ENCODE measurements around the gene CCNL1. TPM values are rescaled to one million over a fixed set of nuclear protein-coding genes. Genes with fewer than 3 reads are reported as not detected.

The CCNL1 gene
- total RNA-seq, 1 donor from 2014 or later = 116 TPM

- DNase-seq (ENCODE audit: extremely low spot score, unreplicated experiment) = no peak
- peaks cover 32% of the 10 kb centered on the region for H3K4me1 Mint-ChIP-seq (ENCODE audit: unreplicated experiment)
- H3K27me3 Mint-ChIP-seq (ENCODE audit: unreplicated experiment) = no peaks in the 10 kb centered on the region
- H3K4me3 Mint-ChIP-seq (ENCODE audit: unreplicated experiment) = no peak overlapping the region
- no peaks in the 10 kb centered on the region for H3K9me3 Mint-ChIP-seq (ENCODE audit: unreplicated experiment)
- H3K36me3 Mint-ChIP-seq (ENCODE audit: unreplicated experiment) = peaks cover 2% of the 10 kb centered on the region
- H3K27ac Mint-ChIP-seq (ENCODE audit: unreplicated experiment) = peak overlapping the region; percentile 78
- TF ChIP-seq CTCF (IDR thresholded peaks at IDR 0.05) = peak; percentile 18
These were observed 24.1 kb downstream of the CCNL1 start for GRCh38 chr3:157135671-157136396.

GRCh38 chr3:157134620-157135191, 25.2 kb downstream of the CCNL1 start:
- DNase-seq (ENCODE audit: extremely low spot score, unreplicated experiment) = no peak
- H3K4me3 Mint-ChIP-seq (ENCODE audit: unreplicated experiment) = no peak overlapping the region
- no peaks in the 10 kb centered on the region for H3K36me3 Mint-ChIP-seq (ENCODE audit: unreplicated experiment)
- no peaks in the 10 kb centered on the region for H3K9me3 Mint-ChIP-seq (ENCODE audit: unreplicated experiment)
- H3K4me1 Mint-ChIP-seq (ENCODE audit: unreplicated experiment) = peaks cover 42% of the 10 kb centered on the region
- TF ChIP-seq CTCF (IDR thresholded peaks at IDR 0.05) = no peak
- no peak overlapping the region for H3K27ac Mint-ChIP-seq (ENCODE audit: unreplicated experiment)
- H3K27me3 Mint-ChIP-seq (ENCODE audit: unreplicated experiment) = no peaks in the 10 kb centered on the region

GRCh38 chr3:157133434-157134320, 26.3 kb downstream of the CCNL1 start:
- Mint-ChIP-seq H3K4me1 (ENCODE audit: unreplicated experiment) (peaks cover 52% of the 10 kb centered on the region), H3K4me3 (ENCODE audit: unreplicated experiment) (no peak overlapping the region), H3K36me3 (ENCODE audit: unreplicated experiment) (no peaks in the 10 kb centered on the region), H3K27ac (ENCODE audit: unreplicated experiment) (no peak overlapping the region), H3K27me3 (ENCODE audit: unreplicated experiment) (no peaks in the 10 kb centered on the region), H3K9me3 (ENCODE audit: unreplicated experiment) (no peaks in the 10 kb centered on the region)
- TF ChIP-seq CTCF (IDR thresholded peaks at IDR 0.05) = no peak
- no peak for DNase-seq (ENCODE audit: extremely low spot score, unreplicated experiment)

GRCh38 chr3:157132936-157133335, 27.0 kb downstream of the CCNL1 start:
- H3K4me1 Mint-ChIP-seq (ENCODE audit: unreplicated experiment) = peaks cover 59% of the 10 kb centered on the region
- no peak for TF ChIP-seq CTCF (IDR thresholded peaks at IDR 0.05)
- no peak overlapping the region for H3K4me3 Mint-ChIP-seq (ENCODE audit: unreplicated experiment)

GRCh38 chr3:157132341-157132740, 27.6 kb downstream of the CCNL1 start:
- Mint-ChIP-seq H3K9me3 (ENCODE audit: unreplicated experiment) (no peaks in the 10 kb centered on the region), H3K4me3 (ENCODE audit: unreplicated experiment) (no peak overlapping the region), H3K36me3 (ENCODE audit: unreplicated experiment) (no peaks in the 10 kb centered on the region), H3K4me1 (ENCODE audit: unreplicated experiment) (peaks cover 61% of the 10 kb centered on the region), H3K27me3 (ENCODE audit: unreplicated experiment) (no peaks in the 10 kb centered on the region), H3K27ac (ENCODE audit: unreplicated experiment) (peak overlapping the region; percentile 84)
- TF ChIP-seq CTCF (IDR thresholded peaks at IDR 0.05) = no peak
- no peak for DNase-seq (ENCODE audit: extremely low spot score, unreplicated experiment)

More at GRCh38 chr3:157132936-157133335, 27.0 kb downstream of the CCNL1 start:
- Mint-ChIP-seq H3K9me3 (ENCODE audit: unreplicated experiment) (no peaks in the 10 kb centered on the region), H3K27ac (ENCODE audit: unreplicated experiment) (no peak overlapping the region), H3K27me3 (ENCODE audit: unreplicated experiment) (no peaks in the 10 kb centered on the region), H3K36me3 (ENCODE audit: unreplicated experiment) (no peaks in the 10 kb centered on the region)
- DNase-seq (ENCODE audit: extremely low spot score, unreplicated experiment) = no peak
